Endothelial cell of umbilical vein (primary cell): ENCODE results near the gene MED22. TPM values are rescaled to one million over a fixed set of nuclear protein-coding genes. Genes with fewer than 3 reads are reported as not detected.

Source experiments
- BruUV-seq: library from RNA; stranded (reverse); fragments of 400-500 nt; replicated peaks from 2 replicates; lab custom pipeline; 2021; lab: Mats Ljungman, UMichigan
- CTCF ChIA-PET: fragments of 300-600, 350-600 bp; sonication (Branson Sonifier 250); formaldehyde crosslinking; loops from one replicate; lab custom pipeline; 2021; ENCODE audit warnings: antibody characterized with exemption, inconsistent platforms; lab: Charles Lee
- POLR2A ChIA-PET: fragments of 300-600, 350-600 bp; sonication (Branson Sonifier 250); formaldehyde crosslinking; loops from one replicate; lab custom pipeline; 2021; ENCODE audit warnings: antibody characterized with exemption, inconsistent platforms; lab: Charles Lee
- DNase-seq: peaks from one replicate; pipeline ENCODE4 v3.0.0-alpha.2; 2011; ENCODE audit warnings: low read depth, low spot score
- FAIRE-seq: peaks from 2 replicates; lab custom pipeline; 2011; peaks lifted over from hg19 to GRCh38; lab: Jason Lieb, UNC
- H2AFZ ChIP-seq: 2 replicates; pipeline ENCODE4 v1.6.0; 2012; ENCODE audit warnings: low read depth, low read length, control low read depth, inconsistent platforms
- H3K27ac ChIP-seq: 2 replicates; pipeline ENCODE4 v1.5.1; 2011; ENCODE audit warnings: low read depth, mild to moderate bottlenecking, control low read depth, low read length, moderate library complexity; ENCODE audit not compliant: insufficient read depth
- H3K27me3 ChIP-seq, 2 experiments: 2 replicates each; pipeline versions ENCODE4 v1.6.0 to v1.6.1; 2011; ENCODE audit warnings: low read length in 2 of 2, mixed read lengths in 1 of 2; ENCODE audit not compliant: control insufficient read depth in 2 of 2, insufficient read depth in 2 of 2
- H3K36me3 ChIP-seq, 2 experiments: 2 replicates in 1 of 2; 3 replicates in 1 of 2; pipeline ENCODE4 v1.5.1; 2011; ENCODE audit warnings: low read length in 2 of 2, mild to moderate bottlenecking in 1 of 2, moderate library complexity in 1 of 2; ENCODE audit not compliant: control insufficient read depth in 2 of 2, insufficient read depth in 2 of 2; ENCODE audit errors: extremely low read depth in 1 of 2
- H3K4me1 ChIP-seq: 3 replicates; pipeline ENCODE4 v1.5.1; 2011; ENCODE audit warnings: mild to moderate bottlenecking, low read length; ENCODE audit not compliant: control insufficient read depth, insufficient read depth; ENCODE audit errors: extremely low read depth
- H3K4me2 ChIP-seq: 2 replicates; pipeline ENCODE4 v1.6.1; 2011; ENCODE audit warnings: low read length, control low read depth, mixed read lengths; ENCODE audit not compliant: insufficient read depth
- H3K4me3 ChIP-seq, 3 experiments: fragments of 200-600 bp in 1 of 3; sonication (generic), shearing (Covaris generic) in 1 of 3; replicated peaks in 1 of 3; 2 replicates each; pipeline ENCODE4 v1.5.1; 2011 to 2016; ENCODE audit warnings: control low read depth in 3 of 3, low read length in 3 of 3, mild to moderate bottlenecking in 2 of 3, inconsistent platforms in 1 of 3, low read depth in 1 of 3, moderate library complexity in 1 of 3; ENCODE audit not compliant: insufficient read depth in 1 of 3
- H3K79me2 ChIP-seq: 2 replicates; pipeline ENCODE4 v1.6.0; 2012; ENCODE audit warnings: low read length, inconsistent platforms; ENCODE audit not compliant: control insufficient read depth, insufficient read depth
- H3K9ac ChIP-seq: replicated peaks from 2 replicates; pipeline ENCODE3; 2011; ENCODE audit warnings: low read length, control low read depth; ENCODE audit not compliant: insufficient read depth; ENCODE audit errors: extremely low read depth
- H3K9me1 ChIP-seq: replicated peaks from 3 replicates; pipeline ENCODE4 v1.6.0; 2011; ENCODE audit warnings: mild to moderate bottlenecking, low read length; ENCODE audit not compliant: control insufficient read depth, insufficient read depth; ENCODE audit errors: extremely low read depth
- H3K9me3 ChIP-seq: replicated peaks from 2 replicates; pipeline ENCODE4 v1.5.1; 2012; ENCODE audit warnings: low read length, inconsistent platforms; ENCODE audit not compliant: control insufficient read depth, insufficient read depth
- H4K20me1 ChIP-seq: replicated peaks from 2 replicates; pipeline ENCODE3; 2011; ENCODE audit warnings: mild to moderate bottlenecking, low read length; ENCODE audit not compliant: control insufficient read depth, insufficient read depth; ENCODE audit errors: extremely low read depth
- CTCF ChIP-seq, 2 donors: IDR thresholded peaks; 1 replicate in 1 of 2; 2 replicates in 1 of 2; pipeline ENCODE4 v1.5.1; 2011; ENCODE audit warnings: low read length in 2 of 2, mild to moderate bottlenecking in 2 of 2, moderate library complexity in 2 of 2, control low read depth in 1 of 2, inconsistent platforms in 1 of 2, low read depth in 1 of 2; ENCODE audit not compliant: insufficient read depth in 1 of 2; ENCODE audit errors: extremely low read depth in 1 of 2
- EZH2 ChIP-seq: IDR thresholded peaks from 2 replicates; pipeline ENCODE4 v1.6.1; 2012; ENCODE audit warnings: borderline replicate concordance, low read depth, mild to moderate bottlenecking, moderate library complexity, low read length, inconsistent platforms; ENCODE audit not compliant: severe bottlenecking
- FOS ChIP-seq: IDR thresholded peaks from 2 replicates; pipeline ENCODE4 v1.6.1; 2011; ENCODE audit warnings: mild to moderate bottlenecking, low read length, moderate library complexity, borderline replicate concordance; ENCODE audit not compliant: insufficient read depth
- GATA2 ChIP-seq: IDR thresholded peaks from 2 replicates; pipeline ENCODE4 v1.7.0; 2011; ENCODE audit warnings: low read depth, mild to moderate bottlenecking, moderate library complexity, mixed read lengths, low read length; ENCODE audit not compliant: insufficient read length, insufficient read depth
- JUN ChIP-seq: IDR thresholded peaks from 2 replicates; pipeline ENCODE4 v1.6.1; 2011; ENCODE audit warnings: borderline replicate concordance, low read depth; ENCODE audit not compliant: insufficient read length, insufficient read depth
- MAX ChIP-seq: IDR thresholded peaks from 2 replicates; pipeline ENCODE4 v1.6.1; 2011; ENCODE audit not compliant: insufficient read depth, insufficient read length
- MYC ChIP-seq: IDR thresholded peaks from one replicate; pipeline ENCODE4 v1.6.1; 2011; ENCODE audit warnings: mild to moderate bottlenecking, low read depth, low read length
- POLR2A ChIP-seq: IDR thresholded peaks from 2 replicates; pipeline ENCODE4 v1.6.1; 2012; ENCODE audit warnings: low read depth, mild to moderate bottlenecking, control low read depth, low read length
- POLR2AphosphoS5 ChIP-seq: IDR thresholded peaks from 2 replicates; pipeline ENCODE4 v1.6.1; 2012; ENCODE audit warnings: low read depth, mild to moderate bottlenecking, control low read depth, low read length, moderate library complexity; ENCODE audit not compliant: insufficient read depth
- dilution Hi-C: fragments of 300-500 bp; cut with MboI; formaldehyde crosslinking; loops from one replicate; pipeline ENCODE4 v1.15.0; 2019; ENCODE audit warnings: low sequenced_read_pairs; ENCODE audit not compliant: extremely low pct_ligation_motif_present
- intact Hi-C: fragments of 100-400 bp; cut with micrococcal nuclease; formaldehyde crosslinking; loops from one replicate; pipeline ENCODE4 v1.10.0; 2022
- polyA plus RNA-seq, 4 experiments: library from polyadenylated mRNA; depleted of rRNA in 3 of 4; stranded (reverse) in 3 of 4; unstranded in 1 of 4; fragments of >200 nt; gene quantifications; 2 replicates each; pipeline versions ENCODE4 v1.2.1 to v1.2.3, GENCODE V29; 2011 to 2012; ENCODE audit warnings: missing spikeins in 1 of 4
- total RNA-seq: library from RNA; stranded (reverse); gene quantifications from 2 replicates; pipeline ENCODE4 v1.2.3, GENCODE V29; 2021

MED22 gene
- total and polyA plus RNA-seq, 2 donors (not counting 3 experiments of a cell fraction or from before 2014, with no cell fraction given) = 25.7 to 27.4 TPM

GRCh38 chr9:133397370-133397769 lies 49.4 kb upstream of the MED22 start:
- intact Hi-C loops (loop anchor here (2.0 kb wide), 2 partner anchors 21 to 89 kb away; partner anchors contain the start of genes STKLD1 and SURF4), dilution Hi-C loops (no loop called here)
- H3K4me2 ChIP-seq = no peak overlapping the region
- H2AFZ ChIP-seq = no peak overlapping the region
- no peak overlapping the region for H3K9ac ChIP-seq
- H3K4me1 ChIP-seq = no peaks in the 10 kb centered on the region
- H3K4me3 ChIP-seq = no peak overlapping the region
- CTCF ChIA-PET = interaction anchor here (1.4 to 3.6 kb wide), 2 partner anchors 19 to 89 kb away, joined by 3 to 10 read pairs; no protein-coding TSS in a partner anchor
- H3K36me3 ChIP-seq = peaks cover 0 to 2% of the 10 kb centered on the region in 2 experiments
- no TSS peak for BruUV-seq
- TF ChIP-seq POLR2A = no peak
- TF ChIP-seq POLR2AphosphoS5 = no peak
- no peak for TF ChIP-seq MYC
- TF ChIP-seq MAX = no peak
- TF ChIP-seq EZH2 = no peak
- no peak for TF ChIP-seq CTCF (IDR thresholded peaks at IDR 0.05; ENCODE audit: extremely low read depth in 1 of 2, insufficient read depth in 1 of 2, low read depth in 1 of 2, low read length in 2 of 2)
- TF ChIP-seq FOS = no peak
- TF ChIP-seq GATA2 = no peak
- no peak for TF ChIP-seq JUN
- FAIRE-seq (no peak), DNase-seq (no peak)
- H3K27me3 ChIP-seq = peaks cover 0 to 3% of the 10 kb centered on the region in 2 experiments
- POLR2A ChIA-PET = no interaction called here
- no peak overlapping the region for H3K27ac ChIP-seq
- H3K9me3 ChIP-seq = no peaks in the 10 kb centered on the region
- H3K79me2 ChIP-seq = no peaks in the 10 kb centered on the region
- H3K9me1 ChIP-seq = no peaks in the 10 kb centered on the region
- no peaks in the 10 kb centered on the region for H4K20me1 ChIP-seq
